Stimulated activated CD4-positive, alpha-beta T cell treated with anti-CD3 and anti-CD28 coated beads, Interleukin-2, amount 100 ng/mL, for 4 hours (primary cell): ENCODE results near the gene SLC37A1.

Source experiments
- DNase-seq: peaks from one replicate; pipeline ENCODE4 v3.0.0-alpha.2; 2020; ENCODE audit warnings: low read depth

The SLC37A1 gene

DNA sequence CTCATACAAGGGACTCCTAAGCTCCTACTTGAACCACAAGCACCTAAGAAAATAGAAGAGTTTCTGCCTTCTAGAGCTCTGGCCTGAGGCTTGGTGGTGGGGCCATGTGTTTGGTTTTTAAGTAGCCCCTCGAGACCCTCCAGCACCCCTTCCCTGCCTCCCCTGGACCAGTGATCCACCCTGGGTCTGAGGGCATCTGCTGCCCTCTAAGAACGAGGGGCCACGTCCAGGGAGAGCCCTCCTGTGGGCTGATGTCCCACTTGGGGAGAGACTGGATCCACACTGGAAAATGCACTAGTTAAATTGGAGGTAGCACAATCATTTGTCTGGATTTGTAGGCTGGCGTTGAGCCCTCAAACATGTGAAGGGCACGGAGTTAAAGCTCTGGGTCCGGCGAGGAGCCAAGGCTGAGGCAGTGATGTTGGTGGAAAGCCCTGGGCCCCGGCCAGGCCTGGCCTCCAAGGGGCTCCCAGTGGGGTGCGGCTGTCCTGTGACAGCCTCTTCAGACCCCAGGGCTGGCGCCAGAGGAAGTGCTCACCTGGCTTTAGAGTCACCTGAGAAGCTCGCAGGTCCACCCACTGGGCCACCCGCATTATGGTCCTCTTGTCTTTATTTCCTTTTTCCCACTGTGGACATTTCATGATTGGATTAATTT lies 65.2 kb downstream of the SLC37A1 start:
- no peak for DNase-seq

DNA sequence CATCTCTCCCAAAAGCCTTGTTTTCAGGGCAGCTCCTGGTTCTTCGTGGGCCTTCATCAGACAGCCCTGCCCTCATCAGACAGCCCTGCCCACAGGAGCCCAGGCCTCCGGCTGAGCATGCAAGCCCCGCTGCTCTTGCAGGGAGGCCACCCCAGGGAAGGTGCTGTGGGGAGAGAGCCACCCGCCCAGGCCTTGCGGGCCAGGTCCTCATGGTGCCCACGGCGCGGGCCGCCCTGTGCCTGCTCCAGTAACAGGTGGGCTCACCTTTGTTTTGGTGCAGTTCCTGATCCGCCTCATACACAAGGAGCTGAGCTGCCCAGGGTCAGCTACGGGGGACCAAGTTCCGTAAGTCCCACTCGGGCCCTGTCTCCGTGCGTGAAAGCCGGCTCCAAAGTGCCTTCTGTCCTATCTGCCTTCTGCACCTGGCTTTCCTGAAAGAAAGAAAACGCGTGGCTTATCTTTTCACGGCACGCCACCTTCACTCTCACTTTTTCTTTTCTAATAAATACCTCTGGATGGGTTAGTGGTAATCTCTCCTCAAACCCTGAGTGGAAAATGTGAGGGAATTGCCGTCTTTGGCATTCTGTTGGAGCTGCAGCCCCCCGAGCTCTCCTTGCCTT lies 65.9 kb downstream of the SLC37A1 start:
- no peak for DNase-seq

DNA sequence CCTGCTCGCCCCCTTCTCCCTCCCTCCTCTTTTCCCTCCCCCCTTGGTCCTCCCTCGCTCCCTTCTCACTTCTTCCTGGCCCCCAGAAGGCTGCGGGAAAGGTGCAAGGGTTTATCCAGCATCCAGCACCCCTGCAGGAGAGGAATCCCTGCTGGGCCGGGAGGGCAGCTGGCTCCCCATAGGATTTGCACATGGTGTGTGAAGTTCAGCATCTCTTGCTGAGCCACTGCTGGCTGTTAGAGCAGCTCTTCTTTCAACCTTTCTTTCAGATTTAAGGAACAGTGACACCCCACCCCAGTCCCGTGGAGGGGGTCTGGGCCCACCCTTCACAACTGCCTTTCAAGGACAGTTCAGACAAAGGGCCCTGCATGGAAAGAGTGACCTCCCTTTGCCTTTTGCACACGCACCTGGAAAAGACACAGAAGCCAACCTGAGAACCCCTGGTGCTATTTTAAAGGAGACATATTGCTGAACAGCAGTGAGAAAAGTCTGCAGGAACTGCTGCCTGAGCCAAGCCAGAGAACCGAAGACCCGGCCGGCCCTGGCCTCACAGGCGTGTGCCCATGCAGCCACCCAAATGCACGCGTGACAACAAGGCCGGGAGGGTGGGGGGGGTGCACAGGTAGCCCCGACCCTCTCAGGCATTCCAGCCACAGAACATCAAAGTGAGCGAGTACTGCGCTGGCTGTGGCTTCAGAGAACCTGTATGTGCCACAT lies 66.6 kb downstream of the SLC37A1 start:
- no peak for DNase-seq

DNA sequence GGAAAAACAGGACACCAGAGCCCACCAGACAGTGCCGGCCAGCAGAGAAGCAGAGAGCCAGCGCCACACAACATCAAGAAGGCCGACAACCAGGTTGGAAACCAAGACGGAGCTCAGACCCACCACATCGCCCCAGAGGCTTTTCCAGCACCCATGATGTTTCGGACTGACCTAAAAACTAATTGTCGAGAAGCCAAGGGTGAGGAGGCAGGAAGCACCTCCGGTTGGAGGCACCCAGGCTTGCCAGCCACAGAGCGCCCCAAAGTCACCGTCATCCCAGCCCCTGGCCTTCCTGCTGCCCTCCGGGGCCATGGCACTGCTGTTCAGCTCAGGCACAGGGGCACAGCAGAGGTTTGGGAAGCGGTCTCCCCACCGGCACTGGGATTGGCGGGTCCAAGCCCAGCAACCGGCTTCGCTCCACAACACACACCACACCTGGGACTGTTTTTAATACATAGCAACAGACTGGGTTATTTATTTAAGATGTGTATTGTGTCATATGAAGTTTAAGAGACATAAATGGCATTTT lies 67.2 kb downstream of the SLC37A1 start:
- no peak for DNase-seq

DNA sequence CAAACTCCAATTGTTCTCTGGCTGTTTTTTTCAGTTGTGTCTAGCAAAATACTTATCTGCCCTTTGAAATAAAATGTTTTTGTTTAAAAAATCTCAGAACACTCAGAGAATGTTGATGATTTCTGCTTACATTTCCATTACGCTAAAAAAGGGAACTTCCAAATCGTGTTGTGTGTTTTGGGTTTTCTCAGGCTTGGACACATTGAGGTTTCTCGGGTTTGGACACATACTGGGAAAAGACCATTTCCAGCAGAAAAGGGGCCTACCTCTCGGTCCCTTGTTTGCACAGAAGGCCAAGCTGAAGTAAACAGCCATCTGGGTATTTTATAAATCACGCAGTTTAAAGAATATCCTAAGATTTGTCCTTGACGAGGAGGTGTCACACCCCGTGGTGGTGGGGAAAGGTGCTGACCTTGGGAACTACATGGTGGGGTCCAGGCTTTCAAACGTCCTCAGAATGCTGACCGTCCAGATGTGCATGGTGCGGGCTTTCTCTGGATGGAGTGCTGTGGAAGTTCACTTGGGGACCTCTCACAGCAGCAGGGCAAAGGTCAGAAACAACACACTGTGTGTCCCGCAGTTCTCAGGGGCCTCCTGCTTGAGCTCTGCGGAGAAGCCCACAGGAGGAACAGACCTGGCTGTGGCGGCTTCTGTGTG lies 67.8 kb downstream of the SLC37A1 start:
- no peak for DNase-seq

DNA sequence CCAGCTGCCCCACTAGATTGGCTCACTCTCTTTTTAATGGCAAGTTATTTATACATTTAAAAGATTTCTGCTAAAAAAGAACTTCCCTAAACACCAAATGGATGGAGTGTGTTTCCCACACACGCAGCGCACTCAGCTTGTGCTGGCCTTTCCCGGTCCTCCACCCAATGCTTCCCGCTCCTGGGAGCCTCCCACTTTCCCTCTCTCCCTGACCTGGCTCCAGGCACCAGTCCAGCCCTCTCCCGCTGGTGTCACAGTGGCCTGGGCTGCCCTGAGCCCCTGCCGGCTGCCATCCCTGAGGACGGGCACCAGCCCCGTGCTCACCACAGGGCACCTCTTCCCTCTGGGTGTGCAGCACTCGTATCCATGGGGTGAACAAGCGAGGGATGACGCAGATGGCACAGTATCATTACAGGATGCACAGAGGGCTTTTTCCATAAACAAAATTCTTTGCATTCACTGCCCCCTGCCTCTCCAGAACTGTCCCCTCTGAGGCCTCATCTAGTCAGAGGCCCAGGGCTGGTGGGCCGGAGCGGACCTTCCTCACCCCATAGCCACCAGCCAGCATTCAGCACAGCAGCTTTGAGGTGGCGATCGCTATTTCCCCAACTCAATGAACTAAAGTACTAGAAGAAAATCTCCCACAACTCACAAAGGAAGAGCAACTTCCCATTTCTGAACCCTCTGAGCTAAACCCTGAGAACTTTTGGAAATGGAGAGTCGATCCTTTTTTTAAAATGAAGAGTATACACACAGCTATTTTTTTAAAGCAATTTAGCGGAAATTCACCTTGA lies 68.5 kb downstream of the SLC37A1 start:
- no peak for DNase-seq

DNA sequence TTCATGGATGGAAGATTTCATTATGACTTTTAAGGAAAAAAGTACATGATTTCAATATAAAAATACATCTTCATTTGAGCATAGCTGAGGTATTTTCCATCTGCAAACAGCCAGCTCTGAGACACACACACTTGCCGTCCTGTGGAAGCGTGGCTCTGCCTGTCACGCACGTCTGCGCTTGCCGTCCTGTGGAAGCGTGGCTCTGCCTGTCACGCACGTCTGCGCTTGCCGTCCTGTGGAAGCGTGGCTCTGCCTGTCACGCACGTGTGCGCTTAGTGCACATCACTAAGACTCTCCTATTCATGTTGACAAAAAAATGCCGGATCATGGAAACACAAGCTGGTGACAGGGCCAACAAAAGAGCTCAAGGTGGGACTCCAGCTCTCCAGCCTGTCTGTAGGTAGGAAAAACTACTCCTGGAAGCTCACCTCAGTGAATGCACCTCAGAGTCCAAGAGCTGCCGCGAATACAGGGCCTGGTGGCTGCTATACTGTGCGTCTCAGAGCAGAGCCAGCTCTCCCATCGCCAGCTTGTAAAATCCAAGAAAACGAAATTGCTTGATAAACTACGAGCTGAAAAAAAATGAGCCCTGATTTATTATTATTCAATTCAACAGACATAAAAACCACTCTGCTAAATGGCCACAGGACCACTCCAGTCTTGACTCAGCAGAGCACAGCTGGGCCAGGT lies 69.3 kb downstream of the SLC37A1 start:
- no peak for DNase-seq

DNA sequence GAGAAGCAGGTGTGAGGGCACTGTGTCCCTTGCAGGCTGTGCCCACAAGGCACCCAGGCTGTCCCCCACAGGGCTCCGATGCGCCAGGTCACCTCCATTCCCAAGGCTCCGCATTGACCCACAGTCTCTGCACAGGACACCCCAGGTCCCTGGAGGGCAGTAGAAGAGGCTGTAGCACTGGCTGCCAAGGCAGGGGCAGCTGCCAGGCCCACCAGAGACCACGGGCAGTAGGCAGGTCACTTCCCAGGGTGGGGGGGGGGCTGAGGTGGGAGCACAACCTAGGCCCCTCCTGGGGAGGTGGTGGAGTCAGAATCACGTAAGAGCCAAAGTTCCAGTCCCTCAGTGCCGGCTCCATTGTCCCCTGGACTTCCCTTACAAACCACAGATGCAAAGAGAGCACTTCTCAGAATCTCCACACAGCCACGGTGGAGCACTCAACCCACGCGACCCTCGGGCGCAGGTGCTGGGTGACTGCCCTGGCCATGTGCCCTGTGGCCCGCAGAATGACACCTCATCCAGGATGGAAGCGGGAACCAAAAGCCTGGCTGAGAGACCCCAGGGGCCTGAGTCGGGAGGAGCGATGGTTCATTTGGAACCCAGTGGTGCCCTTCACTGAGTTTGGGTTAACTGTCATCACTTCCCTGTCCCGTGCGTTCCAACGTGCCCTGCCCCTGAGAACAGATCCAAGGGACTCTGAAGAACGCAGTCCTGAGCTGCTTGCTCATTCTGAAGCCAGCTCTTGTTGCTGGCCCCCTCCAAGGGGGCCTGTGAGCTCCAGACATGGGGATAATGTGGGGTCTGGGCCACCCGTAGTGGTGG lies 70.0 kb downstream of the SLC37A1 start:
- no peak for DNase-seq

DNA sequence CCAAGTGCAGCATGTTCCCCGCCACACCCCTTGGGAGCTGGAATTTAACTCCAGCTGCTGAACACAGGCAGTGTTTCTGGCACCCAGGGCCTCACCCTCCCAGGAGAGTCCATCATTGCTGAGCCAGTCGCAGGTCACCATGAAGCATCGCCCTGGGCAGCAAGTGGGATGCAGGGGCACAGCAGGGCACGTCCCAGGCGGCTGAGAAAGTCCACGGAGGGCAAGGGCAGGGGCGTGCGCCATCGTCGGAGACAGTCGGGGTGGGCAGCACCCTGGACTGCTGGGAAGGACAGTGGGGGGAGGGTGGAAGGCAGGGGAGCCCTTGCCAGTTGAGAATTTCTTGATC lies 70.6 kb downstream of the SLC37A1 start:
- DNase-seq = no peak

DNA sequence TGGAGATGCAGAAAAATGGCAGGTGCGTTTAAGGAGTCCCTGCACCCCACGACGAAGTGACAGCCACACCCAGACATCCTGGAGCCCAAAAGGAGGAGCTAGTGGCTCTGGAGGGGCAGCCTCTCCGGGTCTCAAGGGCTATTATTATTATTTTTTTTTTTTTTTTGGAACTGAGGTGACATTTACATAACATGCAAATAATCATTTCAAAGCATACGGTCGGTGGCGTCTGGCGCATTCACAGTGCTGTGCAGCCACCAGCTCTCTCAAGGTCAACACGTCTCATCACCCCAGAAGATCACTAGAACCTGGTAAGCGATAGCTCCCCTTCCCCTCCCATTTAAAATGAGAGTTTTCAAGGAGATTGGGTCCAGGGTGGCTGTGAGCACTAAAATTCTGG lies 72.2 kb downstream of the SLC37A1 start:
- DNase-seq = no peak

DNA sequence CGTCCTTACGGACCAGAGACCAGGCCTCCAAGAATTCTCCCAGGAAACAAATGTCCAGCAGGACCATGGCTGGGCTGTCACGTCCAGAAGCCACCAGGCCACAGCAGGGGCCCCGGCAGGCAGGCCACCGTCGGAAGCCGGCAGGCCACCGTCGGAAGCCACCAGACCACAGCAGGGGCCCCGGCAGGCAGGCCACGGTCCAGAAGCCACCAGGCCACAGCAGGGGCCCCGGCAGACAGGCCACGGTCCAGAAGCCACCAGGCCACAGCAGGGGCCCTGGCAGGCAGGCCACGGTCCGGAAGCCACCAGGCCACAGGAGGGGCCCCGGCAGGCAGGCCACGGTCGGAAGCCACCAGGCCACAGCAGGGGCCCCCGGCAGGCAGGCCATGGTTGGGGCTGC lies 72.8 kb downstream of the SLC37A1 start:
- DNase-seq = no peak

DNA sequence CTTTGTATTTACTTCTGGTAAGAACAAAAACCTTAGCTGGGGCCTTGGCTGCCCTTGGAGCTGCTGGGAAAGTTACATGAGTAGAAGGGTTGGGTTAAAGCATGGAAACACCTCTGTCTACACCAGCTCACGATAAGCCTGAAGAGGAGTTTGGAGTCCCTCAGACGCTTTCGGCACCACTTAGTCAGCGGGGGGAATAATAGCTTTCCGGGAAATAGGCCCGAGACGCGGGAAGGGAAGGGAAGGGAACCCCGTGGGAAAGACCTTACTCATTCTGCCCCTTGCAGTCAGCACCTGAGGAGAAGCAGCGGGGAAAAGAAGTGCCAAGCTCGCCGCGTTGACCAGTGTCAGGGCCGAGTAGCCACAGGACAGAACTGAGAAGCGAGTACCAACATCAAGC lies 73.4 kb downstream of the SLC37A1 start:
- DNase-seq = no peak

DNA sequence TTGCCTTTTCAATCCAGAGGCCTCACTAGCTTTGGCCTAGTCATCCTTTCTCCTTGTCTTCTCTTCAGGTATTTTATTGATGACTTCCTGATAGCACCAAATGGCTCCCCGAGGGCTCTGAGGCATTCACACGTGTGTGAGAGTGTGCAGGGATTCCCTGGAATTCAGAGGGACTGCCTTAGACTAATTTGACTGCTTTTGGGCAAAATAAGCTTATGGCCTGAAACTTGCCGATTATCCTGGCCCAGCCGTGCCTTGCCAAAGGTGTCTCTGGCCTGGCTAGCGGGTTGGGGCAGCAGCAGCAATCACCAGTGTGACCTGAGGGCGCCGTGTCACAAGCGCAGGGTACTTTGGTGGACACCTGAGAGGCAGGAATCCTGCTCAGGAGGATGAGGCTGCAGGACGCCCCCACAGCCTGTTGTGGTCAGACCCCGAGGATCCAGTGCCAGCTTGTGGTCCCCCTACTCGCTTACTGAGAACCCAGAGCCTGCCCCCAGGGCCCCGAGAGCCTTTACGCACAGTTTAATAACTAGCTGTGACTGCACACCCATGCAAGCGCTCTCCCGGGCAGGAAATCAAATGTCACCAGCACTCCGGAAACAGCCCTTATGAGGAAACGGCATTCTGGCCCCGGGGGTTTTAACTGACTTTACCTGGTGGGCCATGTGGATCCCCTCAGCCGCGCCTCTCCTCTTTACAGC lies 76.9 kb downstream of the SLC37A1 start:
- no peak for DNase-seq

DNA sequence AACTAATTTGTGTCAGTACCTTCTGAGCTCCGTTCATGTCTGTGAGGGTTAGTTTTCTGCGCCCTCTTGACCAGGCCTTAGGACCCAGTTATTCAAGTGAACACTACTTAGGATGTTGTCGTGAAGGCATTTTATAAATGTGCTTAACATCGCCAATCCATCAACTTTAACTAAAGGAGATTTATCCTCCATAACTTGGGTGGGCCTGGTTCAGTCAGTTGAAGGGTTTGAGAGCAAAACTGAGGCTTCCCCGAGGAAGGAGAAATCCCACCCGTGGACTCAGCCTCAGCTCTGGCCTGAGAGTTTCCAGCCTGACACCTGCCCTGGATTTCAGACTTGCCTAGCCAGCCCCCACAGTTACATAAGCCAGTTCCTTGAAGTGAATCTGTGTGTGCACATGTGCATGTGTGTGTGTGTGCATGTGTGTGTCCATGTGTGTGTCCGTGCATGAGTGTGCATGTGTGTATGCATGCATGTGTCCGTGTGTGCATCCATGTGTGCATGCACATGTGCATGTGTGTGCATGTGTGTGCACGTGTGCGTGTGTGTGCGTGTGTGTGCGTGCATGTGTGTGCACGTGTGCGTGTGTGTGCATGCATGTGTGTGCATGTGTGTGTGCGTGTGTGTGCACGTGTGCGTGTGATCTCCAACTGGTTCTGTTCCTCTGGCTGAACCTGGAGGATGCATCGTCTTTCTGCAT lies 77.7 kb downstream of the SLC37A1 start:
- DNase-seq = no peak

DNA sequence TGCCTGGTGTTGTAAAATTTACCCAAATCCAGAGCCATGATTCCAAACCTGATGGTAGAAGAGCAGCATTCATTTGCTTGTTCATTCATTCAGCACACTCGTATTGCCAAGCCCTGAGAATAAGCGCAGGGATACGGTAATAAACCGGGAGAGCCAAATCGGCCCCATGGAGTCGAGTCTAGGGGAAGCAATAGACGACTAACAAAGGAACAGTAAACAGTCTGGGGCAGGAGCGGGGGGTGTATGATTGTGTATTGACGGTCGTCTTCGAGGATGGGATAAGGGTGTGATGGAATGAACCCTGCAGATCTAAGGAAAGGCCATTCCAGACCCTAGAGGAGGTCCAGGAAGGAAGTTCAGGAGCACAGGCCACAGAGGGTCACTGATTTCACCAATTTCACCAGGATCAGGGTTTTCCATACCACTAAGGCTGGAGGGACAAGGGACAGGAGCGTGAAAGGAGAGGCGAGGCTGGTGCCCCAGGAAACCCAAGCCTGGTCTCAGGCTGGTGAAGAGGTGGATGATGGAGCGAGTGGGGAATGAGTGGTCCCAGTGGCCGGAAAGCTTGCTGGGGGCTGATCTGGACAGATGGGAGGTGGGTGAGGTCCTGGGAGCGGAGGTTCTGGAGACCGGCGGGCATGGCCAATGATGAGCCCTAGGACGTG lies 78.6 kb downstream of the SLC37A1 start:
- DNase-seq = no peak

DNA sequence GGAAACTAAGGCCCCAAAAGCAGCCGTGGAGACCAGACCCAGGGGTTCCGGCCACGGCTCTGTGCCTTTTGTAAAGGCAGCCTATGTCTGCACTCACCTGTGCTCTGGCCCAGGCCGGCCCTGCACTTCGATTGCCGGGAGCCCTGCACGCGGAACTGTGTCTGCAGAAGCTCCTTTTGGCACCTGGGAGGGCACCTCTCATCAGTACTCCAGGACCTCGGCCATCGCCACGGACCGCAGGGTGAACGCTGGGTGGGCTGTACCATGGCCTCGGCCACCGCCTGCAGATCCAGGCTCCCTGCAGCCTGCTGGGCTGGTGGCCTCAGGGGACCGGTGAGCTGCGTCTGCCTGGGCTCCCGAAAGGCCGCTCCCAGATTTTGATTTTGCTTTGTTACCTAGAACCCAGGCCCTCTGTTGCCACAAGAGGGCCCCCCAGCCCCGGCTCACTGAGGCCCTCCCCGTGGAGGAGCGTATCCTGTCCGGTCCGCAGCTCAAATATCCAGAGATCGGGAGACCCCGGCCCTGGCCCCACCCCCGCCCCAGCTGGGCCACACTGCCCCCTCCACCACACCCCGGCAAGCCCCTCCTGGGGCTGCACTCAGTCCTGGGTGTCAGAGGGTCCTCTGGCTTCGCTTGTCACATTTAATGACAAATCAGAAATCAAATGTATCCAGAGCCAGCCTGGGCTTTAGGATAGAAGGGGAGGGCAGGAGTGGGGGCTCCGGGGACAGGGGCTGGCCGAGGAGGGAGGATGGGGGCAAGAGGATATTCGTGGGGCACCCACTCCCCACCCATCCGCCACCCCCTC lies 79.6 kb downstream of the SLC37A1 start:
- peak; percentile 44 for DNase-seq

DNA sequence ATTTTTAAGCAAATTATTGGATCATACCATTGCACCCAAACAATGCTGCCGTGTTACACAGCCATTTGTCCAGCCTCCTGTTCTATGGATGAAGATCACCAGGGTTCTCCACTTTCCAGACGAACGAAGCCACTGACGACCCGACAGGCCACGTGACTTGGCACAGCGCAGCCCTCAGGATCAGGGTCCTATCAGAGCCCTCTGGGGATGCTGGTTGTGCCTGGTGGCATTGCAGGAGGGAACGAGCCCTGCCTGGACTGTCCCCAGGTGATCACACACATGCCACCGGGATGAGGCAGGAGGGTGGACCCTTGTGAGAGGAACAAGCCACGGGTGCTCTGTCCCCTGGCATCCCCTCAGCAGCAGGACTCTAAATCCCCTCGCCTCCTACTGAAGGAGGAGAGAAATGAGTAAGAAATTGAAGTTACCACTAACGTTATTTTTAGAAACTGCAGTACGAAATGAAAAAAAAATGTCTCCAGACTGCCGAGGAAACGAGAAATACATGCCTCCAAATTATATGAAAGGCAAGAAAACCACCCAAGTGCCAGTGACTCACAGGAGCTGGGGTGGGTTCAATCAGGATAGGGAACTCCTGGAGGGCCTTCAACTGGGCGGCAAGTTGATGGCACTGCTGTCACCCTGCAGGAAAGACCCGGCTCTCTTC lies 81.1 kb downstream of the SLC37A1 start:
- no peak for DNase-seq
